Activated gamma-delta T cell (primary cell): ENCODE data around the gene NEDD4L.

ENCODE experiments used
- DNase-seq: peaks from one replicate; lab custom pipeline; 2025; lab: John Stamatoyannopoulos, UW

Gene NEDD4L

GRCh38 chr18:58052960-58053359 is 8.9 kb downstream of the NEDD4L start:
- no peak for DNase-seq

GRCh38 chr18:58054041-58054781 is 10.2 kb downstream of the NEDD4L start:
- DNase-seq: no peak

- DNase-seq: no peak
These were observed 12.0 kb downstream of the NEDD4L start for GRCh38 chr18:58055890-58056558.

- no peak for DNase-seq
These were observed 12.8 kb downstream of the NEDD4L start for GRCh38 chr18:58056852-58057251.

- no peak for DNase-seq
These were observed 13.4 kb downstream of the NEDD4L start for GRCh38 chr18:58057291-58057965.

- DNase-seq: no peak
These were observed 14.7 kb downstream of the NEDD4L start for GRCh38 chr18:58058720-58059119.

GRCh38 chr18:58060254-58060653 is 16.2 kb downstream of the NEDD4L start:
- no peak for DNase-seq

GRCh38 chr18:58061349-58061748 is 17.3 kb downstream of the NEDD4L start:
- DNase-seq: no peak

GRCh38 chr18:58064406-58064998 is 20.5 kb downstream of the NEDD4L start:
- no peak for DNase-seq

GRCh38 chr18:58065956-58066355 is 21.9 kb downstream of the NEDD4L start:
- no peak for DNase-seq

- no peak for DNase-seq
These were observed 23.6 kb downstream of the NEDD4L start for GRCh38 chr18:58067601-58068000.

- DNase-seq: no peak
These were observed 25.1 kb downstream of the NEDD4L start for GRCh38 chr18:58069099-58069498.

- DNase-seq: no peak
These were observed 25.8 kb downstream of the NEDD4L start for GRCh38 chr18:58069721-58070292.

- DNase-seq: no peak
These were observed 32.0 kb downstream of the NEDD4L start for GRCh38 chr18:58076052-58076451.

- DNase-seq: no peak
These were observed 33.3 kb downstream of the NEDD4L start for GRCh38 chr18:58077329-58077728.

GRCh38 chr18:58078889-58079573 is 35.0 kb downstream of the NEDD4L start:
- no peak for DNase-seq

GRCh38 chr18:58080451-58080850 is 36.4 kb downstream of the NEDD4L start:
- no peak for DNase-seq

GRCh38 chr18:58087928-58088690 is 44.1 kb downstream of the NEDD4L start:
- DNase-seq: no peak

- no peak for DNase-seq
These were observed 44.7 kb downstream of the NEDD4L start for GRCh38 chr18:58088691-58089065.

- DNase-seq: no peak
These were observed 47.1 kb downstream of the NEDD4L start for GRCh38 chr18:58091099-58091611.
